GM19328 (cell line): ENCODE measurements around the gene DBN1.

Experiments
- ATAC-seq: cut with Tn5 transposase; IDR thresholded peaks from one replicate; pipeline ENCODE4 v1.9.1; 2021; ENCODE audit warnings: mild to moderate bottlenecking, moderate library complexity; ENCODE audit not compliant: unreplicated experiment

Gene DBN1

GRCh38 chr5:177475563-177476427 lies 2.4 kb upstream of the DBN1 start:
- no peak for ATAC-seq

GRCh38 chr5:177474846-177475562 lies 1.6 kb upstream of the DBN1 start:
- ATAC-seq: no peak

GRCh38 chr5:177474002-177474476 lies 605 bp upstream of the DBN1 start:
- ATAC-seq: no peak

GRCh38 chr5:177472460-177473442 lies 683 bp downstream of the DBN1 start:
- no peak for ATAC-seq

- no peak for ATAC-seq
Measured at GRCh38 chr5:177471610-177472356, 1.7 kb downstream of the DBN1 start.

- ATAC-seq: no peak
Measured at GRCh38 chr5:177470759-177471536, 2.5 kb downstream of the DBN1 start.

- no peak for ATAC-seq
Measured at GRCh38 chr5:177469750-177470525, 3.5 kb downstream of the DBN1 start.

- no peak for ATAC-seq
Measured at GRCh38 chr5:177468685-177469628, 4.5 kb downstream of the DBN1 start.

- no peak for ATAC-seq
Measured at GRCh38 chr5:177468329-177468684, 5.1 kb downstream of the DBN1 start.

GRCh38 chr5:177467436-177467835 lies 6.0 kb downstream of the DBN1 start:
- ATAC-seq: no peak

- ATAC-seq: no peak
Measured at GRCh38 chr5:177466861-177467260, 6.6 kb downstream of the DBN1 start.

GRCh38 chr5:177465044-177465443 lies 8.4 kb downstream of the DBN1 start:
- ATAC-seq: no peak

GRCh38 chr5:177462021-177462670 lies 11.3 kb downstream of the DBN1 start:
- no peak for ATAC-seq

- ATAC-seq: no peak
Measured at GRCh38 chr5:177459819-177460628, 13.4 kb downstream of the DBN1 start.

GRCh38 chr5:177459357-177459756 lies 14.1 kb downstream of the DBN1 start:
- ATAC-seq: no peak

GRCh38 chr5:177458912-177459350 lies 14.5 kb downstream of the DBN1 start:
- no peak for ATAC-seq
